HG03060 (cell line): ENCODE data around the gene CEP112.

Experiments
- ATAC-seq: cut with Tn5 transposase; IDR thresholded peaks from one replicate; pipeline ENCODE4 v1.9.1; 2021; ENCODE audit warnings: low read depth, moderate number of reproducible peaks; ENCODE audit not compliant: unreplicated experiment

Gene CEP112

DNA sequence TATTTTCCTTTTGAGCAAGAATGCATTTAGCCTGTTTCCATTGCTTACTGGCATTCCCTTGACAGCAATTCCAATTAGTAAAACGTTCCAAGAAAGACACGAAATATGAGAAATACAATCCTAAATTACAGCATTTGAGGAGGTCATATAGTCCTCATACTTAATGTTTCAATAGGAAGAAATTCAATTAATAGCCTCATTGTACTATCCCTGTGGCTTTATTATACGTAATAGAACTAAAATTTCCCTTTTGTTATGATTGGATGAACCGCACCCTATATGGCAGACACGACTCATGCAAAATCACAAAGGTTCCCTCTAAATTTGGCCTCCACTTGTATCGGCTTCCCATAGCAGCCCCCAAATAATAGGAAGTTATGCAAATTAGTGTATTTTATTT is 291.7 kb downstream of the CEP112 start:
- ATAC-seq: no peak

DNA sequence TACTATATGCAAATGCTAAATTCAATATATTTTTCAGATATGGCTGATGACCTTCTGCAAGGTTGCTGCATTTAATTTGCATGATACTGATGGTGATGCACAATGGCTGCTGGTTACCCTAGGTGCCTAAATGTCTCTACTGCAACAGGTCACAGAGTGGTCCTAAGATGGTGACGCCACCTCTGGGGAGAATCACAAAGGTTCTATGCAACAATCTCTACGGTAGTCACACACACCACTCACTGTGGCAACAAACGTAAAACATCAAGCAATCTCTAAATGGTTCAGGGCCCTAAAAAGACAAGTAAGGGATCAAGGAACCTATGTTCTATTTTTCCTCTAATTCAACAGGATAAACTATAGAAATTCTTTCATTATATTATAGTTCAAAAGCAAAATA is 293.3 kb downstream of the CEP112 start:
- no peak for ATAC-seq

DNA sequence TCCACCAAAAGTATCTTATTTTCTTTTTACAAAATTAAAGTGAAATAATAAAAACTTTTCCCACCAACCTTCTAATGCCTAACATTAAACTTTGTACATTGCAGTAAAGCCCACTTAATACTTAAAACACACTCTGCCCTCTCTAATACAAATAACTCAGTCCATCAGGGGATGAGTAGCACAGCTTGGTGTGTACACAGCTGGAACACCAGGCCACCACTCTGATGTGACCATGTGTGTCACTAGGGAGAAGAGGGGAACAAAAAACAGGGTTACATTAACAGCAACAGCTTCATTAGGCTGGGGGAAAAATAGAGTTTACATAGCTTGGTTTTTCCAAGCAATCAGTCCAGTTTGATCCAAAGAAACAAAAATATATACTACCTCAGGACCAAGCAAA is 295.0 kb downstream of the CEP112 start:
- no peak for ATAC-seq

DNA sequence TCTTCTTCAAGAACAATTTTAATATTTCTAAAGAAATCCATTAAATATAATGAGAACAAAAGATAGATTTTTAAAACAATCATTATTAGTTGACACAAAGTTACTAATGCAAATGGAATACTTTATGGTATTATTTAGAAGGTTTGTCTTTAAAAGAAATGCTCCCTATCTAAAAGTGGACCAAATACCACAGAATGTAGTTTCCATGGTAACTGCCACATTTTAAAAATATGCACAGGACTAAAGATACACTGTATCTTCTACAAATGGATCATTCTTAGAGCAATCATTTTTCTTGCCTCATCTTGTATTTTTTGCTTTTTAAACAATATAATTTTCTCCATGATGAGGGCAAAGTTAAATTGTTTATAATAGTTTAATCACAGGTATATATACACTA is 296.0 kb downstream of the CEP112 start:
- ATAC-seq: no peak

DNA sequence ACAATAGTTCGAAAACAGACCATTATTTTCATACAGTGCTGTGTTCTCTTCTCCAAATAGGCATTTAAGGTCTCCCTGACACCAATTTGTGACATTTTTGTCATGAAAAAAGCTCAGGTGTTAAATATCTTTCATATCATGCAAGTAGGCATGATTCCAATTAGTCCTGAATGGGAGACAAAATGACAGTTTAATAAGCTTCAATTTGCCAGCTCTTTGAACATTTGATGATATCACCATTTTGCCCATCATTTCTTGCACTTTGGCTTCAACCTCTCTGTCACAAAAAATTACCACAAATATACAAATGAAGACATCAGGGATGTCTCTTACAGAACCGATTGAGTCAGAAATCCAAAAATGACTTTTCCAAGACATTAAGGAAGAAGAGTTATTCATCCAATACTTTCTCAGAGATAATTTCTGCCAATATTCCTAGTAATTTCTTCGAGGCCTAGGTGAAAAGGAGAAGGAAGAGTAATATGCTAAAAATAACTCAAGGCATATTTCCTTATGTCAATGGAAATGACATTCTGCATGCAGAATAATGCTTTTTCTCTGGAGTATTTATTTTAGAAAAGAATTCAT is 298.1 kb downstream of the CEP112 start:
- no peak for ATAC-seq

DNA sequence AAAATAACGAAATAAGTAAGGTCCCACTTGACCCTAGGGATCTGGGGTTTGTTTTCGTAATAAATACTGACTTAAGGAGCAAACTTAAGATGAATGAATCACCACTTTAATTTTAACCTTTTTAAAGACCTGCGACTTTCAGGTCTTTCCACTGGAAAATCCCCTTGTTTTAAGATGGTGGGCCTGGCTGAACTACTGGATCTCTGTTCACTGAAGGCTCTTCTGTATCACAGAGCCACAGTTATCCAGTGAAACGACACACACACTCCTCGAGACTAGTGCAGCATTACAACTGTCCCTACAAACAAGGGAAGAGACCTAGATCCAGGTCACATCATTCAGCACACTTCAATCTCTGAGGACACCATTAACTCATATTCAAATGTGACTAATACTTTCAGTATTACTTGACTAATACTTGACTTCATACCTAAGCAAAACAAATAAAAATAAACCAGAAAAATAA is 299.0 kb downstream of the CEP112 start:
- ATAC-seq: no peak

DNA sequence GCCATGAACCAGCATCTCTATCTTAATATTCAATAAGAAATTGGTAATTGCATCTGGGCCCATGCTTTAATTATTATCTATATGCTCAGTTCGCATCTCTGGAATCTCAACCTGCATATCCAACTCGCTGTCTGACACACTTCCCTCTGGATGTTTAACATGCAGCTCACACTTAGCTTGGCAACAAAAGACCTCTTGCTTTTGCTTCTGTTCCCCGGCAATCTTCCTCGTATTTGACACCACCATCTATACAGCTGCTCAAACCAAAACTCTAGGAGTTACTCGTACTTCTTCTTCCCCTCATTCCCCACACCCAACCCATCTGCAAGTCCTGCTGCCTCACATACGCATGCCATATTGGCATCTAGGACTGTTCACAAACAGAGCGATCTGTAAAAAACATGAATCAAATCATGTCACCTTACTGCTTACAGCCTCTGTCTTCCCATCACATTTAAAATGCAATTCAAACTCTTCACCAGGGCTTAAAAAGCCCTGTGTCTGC is 300.6 kb downstream of the CEP112 start:
- no peak for ATAC-seq

DNA sequence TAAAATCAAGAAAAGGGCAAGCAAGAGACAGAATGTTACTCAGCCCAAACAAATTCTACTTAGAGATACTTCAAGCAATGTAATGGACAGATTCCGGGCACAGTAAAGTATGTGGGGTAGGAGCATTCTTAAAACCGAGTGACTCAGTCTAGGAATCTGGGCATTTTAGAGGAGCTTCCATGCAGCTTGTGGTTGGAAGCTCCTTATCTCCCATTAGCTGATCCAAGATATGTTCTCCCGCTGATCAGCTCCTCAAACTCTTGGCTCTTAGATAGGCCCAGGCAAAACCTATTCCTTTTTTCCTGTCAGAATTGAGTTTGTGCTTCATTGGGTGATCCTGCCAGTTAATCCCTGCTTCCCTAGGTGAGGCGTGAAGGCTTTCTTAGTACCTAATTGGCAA is 303.3 kb downstream of the CEP112 start:
- no peak for ATAC-seq

DNA sequence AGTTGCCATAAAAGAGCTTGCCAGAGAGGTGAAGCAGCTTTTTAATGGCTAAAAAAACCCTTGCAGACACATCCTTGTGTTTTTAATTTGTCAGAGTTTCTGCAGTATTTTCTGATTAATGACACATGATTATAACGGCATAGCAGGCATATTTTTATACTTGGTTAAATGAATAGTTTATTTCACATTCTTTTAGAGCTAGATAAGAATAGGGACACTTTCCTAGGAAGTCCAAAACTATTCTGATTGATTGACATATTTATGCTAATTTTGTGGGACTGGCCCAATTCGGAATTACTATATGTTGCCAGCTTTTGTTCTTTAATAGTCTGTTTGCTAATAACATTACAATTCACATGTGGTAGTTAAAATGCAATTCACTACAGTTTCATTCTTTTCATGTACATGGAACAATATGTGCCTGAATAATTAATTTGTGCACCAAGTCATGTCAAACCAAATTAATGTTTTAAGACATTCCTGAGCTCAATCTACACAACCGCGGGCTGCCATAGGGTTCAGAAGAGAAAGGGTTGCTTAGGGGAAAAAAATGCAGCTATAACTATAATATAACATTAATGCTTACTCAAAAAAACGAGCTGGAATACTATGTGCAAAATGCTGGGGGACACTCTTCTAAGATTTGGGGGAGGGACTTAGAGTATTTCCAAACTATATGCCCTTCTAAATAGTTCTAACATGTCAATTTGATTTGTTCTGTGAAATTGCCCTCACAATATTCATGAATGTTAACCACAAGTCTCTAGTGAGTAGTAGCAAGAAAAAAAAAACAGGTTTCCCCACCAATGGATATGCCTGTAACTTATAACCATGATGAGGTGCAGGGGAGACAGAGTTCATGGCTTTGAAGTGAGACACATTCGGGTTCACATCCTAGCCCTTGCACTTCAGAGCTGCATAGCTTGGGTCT is 305.4 kb downstream of the CEP112 start:
- no peak for ATAC-seq

DNA sequence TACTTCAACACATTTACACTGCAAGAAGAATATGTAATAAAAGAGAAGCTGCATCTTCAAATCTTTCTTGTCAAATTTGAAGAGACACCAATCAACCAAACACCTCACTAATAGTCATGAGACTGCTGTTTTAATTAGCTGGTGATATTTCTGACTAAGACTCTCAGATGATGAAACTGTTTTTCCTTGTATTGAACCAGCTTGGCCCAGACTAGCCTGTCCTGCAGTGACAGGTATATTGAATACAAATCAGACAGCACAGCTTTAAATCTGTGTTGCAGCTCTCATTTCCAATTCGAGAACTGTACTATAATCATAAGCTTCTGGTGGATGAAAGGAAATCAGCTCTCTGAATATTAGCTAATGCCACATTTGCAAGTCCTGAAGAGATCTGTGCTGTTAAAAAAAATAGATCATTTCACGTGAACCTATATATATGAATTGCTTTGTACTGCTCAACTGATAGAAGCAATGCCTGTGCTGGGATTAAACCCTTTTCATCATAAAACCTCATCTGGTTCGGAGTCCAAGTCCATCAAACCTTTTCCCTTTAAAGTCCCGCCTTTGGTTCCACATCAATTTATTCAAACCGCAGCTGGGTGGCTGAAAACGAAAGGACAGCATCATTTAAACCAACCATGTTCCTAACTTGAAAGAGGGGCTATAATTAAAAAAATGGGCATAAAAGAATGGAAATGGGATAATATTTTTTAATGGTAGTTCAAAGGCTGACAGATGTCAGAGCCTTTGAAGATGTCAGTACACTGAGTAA is 306.2 kb downstream of the CEP112 start:
- ATAC-seq: no peak

DNA sequence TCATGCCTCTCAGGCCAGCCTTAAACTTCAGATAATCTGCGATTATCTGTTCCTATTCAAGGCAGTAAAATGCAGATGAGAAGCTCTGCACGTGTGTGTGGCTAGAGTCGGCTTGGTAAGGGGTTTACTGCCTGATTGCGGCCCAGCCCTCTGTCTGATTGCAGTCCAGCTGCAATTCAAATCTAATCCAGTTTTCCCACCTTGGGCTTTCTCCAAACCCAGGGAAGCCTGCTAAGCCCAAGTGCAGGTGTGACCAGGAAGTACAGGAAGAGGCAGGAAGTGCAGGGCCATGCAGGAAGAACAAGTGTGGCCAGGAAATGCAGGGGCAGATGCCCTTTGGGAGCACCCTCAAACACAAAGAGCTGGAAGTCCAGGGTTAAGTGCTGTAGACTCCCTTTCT is 314.9 kb downstream of the CEP112 start:
- ATAC-seq: no peak

DNA sequence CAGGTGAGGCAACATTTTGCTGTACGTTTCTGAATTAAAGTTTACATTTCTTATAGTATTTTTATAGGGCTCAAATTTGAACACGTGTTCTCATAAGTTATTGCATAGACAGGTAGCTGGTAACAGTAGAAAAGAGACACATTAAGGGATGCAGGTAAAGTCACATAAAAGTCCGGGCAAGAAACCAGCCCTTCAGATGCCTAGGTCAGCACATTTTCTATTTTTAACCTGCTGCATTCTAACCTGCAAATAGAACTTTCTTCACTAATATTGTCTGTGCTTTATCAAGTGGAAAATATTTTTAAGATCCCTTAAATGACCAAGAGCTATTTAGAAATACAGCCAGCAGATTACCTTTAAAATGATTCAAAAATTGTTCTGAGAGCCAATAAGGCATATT is 323.1 kb downstream of the CEP112 start:
- no peak for ATAC-seq

DNA sequence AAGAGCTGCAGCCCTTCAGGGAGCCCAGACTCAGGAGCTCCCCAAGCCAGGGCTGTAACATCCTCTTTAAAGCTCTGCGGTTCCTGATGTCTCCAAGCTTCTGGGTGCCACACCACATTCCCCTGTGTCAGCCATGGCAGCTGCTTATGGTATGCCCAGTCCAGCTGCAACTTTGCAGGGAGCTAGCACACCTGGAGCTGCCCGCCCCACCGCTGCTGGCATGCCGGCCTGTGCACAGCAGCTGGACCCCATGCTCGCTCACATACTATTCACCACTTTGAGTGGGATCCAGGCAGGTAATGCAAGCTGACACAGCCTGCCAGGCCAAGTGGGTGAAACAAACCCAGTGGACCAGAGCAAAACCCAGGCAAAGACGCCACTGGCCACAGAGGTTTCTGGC is 324.9 kb downstream of the CEP112 start:
- ATAC-seq: no peak

DNA sequence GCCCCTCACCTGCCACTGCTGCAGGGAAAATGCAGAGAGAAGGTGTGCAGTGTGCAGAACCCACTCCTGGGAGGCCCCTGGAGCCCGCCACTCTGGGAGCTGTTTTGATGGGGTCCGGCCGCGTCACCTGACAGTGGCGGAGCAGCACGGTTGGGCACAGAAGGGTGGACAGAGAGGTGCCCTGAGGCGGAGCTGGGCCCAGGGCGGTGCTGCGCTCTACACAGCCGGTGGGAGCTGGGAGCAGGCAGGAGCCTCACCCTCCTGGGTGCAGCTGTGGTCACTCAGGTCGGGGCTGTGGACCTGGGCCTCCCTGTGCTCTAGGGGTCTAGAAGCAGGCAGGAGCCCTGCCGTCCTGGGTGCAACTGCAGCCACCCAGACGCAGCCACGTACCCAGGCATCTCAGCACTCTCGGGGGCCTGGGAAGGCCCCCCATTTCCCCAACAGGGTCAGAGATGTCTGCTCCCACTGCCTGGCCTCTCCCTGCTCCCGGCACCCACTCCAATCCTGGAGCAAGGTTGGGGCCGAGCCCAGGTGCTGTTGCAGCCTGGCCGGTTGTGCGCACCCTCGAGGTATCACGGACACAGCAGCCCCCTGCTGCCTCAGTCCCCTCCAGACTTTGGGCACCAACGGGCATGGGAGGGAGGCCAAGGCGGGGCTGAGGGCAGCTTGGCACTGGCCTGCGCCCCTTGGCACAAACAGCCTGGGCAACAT is 326.1 kb downstream of the CEP112 start:
- ATAC-seq: no peak

DNA sequence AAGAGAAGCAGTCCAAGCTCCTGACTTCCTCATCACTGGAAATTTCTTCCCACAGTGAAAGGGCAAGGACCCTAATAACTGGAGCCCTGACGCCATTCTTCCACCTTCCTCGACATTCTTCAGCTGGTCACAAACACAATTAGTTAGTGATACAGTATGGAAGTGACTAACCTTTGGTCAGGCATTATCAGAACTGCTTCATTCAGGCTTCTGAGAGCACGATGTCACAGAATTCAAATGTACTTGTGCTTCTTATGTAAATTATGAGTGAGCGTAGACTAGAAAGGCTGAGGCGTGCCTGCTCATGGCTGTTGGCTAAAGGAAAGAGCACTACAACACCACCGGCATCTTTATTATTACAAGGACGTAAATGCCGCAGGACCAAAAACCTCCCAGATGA is 327.5 kb downstream of the CEP112 start:
- ATAC-seq: no peak

DNA sequence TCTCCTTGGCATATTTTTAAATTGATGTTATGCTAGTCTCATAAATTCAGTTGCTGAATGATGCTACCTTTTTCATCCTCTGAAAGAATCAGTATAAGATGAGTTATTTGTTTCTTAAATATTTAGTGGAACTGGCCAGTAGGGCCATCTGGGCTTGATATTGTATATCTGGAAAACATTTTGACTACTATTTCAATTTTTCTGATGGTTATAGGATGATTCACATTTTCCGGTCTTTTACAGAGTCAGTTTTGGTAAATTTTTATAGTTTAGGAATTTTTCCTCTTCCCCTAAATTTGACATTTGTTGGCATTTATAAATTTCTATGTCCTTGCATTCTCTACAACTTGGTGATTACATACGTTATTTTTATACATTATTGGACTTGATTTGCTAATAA is 334.2 kb downstream of the CEP112 start:
- no peak for ATAC-seq

DNA sequence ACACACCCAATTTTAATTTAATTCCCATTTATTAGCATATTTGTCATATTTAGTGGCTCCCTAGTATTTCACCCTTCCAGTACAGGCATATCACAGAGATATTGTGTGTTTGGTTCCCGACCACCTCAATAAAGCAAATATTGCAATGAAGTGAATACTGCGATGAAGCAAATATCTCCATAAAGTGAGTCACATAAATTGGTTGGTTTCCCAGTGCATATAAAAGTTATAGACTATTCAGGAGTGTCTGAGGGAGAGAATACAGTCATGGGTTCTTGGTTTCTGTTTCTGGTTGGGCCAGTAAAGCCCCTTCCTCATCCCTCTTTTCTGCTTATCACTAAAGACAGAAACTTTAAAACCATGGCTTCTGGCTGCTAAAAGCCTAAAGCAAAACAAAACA is 335.1 kb downstream of the CEP112 start:
- ATAC-seq: no peak

DNA sequence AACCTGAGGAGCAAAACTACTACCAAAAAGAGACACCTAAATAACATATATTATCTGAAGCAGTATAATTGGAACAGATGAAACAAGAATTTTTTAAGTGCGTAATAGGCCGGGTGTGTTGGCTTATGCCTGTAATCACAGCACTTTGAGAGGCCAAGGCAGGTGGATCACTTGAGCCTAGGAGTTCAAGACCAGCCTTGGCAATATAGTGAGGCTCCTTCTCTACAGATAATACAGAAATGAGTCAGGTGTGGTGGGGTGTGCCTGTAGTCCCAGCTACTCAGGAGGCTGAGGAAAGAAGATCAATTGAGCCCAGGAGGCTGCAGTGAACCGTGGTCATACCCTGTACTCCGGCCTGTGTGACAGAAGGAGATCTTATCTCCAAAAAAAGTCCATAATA is 336.3 kb downstream of the CEP112 start:
- ATAC-seq: no peak

DNA sequence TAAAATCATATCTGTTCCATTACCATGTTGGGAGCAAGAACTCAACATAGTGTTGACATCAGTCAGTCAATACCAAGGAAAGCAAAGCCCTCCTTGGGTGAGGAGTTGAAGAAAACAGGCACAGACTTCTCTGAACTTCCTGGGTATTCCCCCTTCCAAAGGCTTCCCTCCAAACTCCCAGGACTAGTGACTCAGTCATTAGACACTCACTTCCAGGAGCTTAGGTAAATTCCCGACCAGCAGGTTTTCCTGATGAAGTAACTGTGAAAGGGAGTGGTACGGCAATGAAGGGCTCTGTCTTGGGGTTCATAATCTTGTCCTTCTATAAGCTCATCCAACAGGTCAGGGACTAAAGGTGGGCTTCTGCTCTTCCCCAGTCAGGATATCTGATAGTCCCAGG is 336.7 kb downstream of the CEP112 start:
- ATAC-seq: no peak

DNA sequence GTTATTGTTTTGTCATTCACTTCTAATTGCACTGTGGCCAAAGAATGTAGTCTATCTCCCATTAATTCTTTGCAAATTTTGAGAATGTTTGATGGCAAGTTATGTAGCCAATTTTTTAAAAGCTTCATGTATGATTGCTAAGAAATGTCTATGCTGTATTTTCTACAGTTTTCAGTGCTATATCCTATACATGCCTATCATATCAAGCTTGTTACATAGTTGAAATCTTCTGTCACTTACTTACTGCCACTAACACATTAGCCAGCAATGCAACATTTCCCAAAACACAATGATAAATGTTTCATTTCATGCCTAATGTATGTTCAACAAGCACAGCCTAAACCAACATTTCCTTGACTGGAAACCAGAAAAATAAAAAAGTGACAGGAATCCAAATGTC is 338.1 kb downstream of the CEP112 start:
- no peak for ATAC-seq

DNA sequence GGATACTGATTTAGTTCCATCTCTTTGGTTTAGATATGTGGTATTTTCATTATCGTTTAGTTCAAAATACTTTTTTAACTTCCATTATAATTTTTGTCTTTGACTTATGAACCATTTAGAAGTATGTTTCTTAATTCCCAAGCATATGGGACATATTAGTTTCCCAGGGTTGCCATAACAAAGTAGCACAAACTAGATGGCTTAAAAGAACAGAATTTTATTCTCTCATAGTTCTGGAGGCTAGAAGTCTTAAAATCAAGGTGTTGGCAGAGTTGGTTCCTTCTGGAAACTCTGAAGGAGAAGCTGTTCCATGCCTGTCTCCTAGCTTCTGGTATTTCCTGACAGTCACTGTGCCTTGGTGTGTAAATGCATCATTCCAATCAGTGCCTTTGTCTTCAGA is 339.0 kb downstream of the CEP112 start:
- no peak for ATAC-seq
